Measurements from ENCODE around the gene SLC22A23.

SLC22A23 gene

DNA sequence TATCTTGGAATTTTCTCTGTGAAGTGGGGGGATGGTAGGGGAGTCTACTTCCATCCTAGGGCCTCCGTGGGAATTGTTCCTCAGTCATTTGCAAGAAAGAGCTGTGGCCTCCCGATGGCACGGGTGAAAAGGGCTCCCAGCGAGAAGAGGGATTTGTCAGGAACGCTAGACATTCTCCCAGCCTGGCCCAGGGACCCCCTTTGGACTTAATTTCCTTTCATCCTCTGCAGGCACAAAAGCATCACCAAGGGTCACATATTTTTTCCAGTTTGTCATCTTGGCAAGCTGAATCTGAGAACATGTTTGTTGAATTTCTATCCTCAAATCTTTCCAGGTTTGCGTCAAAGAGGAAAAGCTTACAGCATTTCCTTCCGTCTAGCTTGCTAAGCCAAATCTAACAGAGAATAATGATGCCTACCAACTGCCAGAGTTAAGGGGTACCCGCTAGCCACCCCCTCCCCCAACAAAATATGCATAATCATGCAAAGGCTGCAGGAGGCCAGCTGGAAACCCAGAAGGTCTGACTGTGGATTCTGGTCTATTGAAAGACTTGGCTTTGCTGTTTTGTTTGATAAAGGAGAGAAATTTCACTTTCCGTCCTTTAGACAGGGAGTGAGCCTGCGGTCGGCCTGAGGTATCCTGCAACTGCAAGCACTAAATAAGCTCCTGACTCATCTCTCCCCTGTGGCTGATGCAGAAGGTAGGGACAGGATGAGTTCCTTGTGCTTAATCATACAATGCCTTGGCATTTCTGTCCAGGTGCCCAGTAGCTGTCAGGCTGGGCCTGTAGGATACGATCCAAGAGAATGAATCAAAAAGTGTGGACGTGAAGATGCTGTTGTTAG, 175.0 kb downstream of the SLC22A23 start:
- Histone ChIP-seq H3K36me3 (ENCODE audit: low read depth) (no peaks in the 10 kb centered on the region), H3K27me3 (ENCODE audit: insufficient read depth, poor library complexity, severe bottlenecking) (no peaks in the 10 kb centered on the region), H3K27ac (ENCODE audit: poor library complexity, severe bottlenecking) (peak overlapping the region; percentile 44), H3K4me1 (ENCODE audit: insufficient read depth, poor library complexity, severe bottlenecking) (peaks cover 12% of the 10 kb centered on the region), H3K4me3 (ENCODE audit: severe bottlenecking) (no peak overlapping the region), H3K9me3 (ENCODE audit: severe bottlenecking) (no peaks in the 10 kb centered on the region)
- ATAC-seq (ENCODE audit: low read depth) (peak; percentile 97), DNase-seq (ENCODE audit: low spot score) (peak; percentile 83)
- TF ChIP-seq, protein P1, sequence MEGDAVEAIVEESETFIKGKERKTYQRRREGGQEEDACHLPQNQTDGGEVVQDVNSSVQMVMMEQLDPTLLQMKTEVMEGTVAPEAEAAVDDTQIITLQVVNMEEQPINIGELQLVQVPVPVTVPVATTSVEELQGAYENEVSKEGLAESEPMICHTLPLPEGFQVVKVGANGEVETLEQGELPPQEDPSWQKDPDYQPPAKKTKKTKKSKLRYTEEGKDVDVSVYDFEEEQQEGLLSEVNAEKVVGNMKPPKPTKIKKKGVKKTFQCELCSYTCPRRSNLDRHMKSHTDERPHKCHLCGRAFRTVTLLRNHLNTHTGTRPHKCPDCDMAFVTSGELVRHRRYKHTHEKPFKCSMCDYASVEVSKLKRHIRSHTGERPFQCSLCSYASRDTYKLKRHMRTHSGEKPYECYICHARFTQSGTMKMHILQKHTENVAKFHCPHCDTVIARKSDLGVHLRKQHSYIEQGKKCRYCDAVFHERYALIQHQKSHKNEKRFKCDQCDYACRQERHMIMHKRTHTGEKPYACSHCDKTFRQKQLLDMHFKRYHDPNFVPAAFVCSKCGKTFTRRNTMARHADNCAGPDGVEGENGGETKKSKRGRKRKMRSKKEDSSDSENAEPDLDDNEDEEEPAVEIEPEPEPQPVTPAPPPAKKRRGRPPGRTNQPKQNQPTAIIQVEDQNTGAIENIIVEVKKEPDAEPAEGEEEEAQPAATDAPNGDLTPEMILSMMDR (IDR thresholded peaks at IDR 0.05; ENCODE audit: poor library complexity, severe bottlenecking) = peak; percentile 30

DNA sequence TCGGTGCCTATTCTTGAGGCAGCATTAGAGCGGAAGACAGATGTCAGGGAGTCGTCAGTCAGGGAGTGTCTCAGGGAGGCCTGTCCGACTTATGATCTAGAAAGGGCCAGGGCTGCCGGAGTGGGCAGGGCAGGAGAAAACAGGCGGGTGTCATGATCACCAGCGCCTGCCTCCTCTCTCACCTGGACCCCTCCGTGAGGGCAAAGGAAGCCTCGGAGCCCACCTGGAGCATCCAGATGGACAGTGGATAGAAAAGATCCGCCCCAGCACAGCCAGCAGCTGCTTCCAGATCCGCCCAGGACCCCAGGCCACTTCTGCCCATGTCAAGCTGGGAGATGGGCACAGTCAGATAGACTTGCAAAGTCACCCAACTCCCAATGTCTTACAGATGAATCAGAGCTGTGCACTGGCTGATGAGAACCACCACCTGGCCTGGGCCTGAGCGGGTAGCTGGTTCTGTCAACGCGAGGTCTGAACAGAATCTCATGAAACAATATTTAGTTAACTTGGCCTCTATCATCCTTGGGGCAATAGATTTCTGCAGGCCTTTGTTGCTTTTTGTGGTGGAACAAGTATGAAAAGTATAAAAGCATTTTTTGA, 175.9 kb downstream of the SLC22A23 start:
- Histone ChIP-seq H3K4me1 (ENCODE audit: insufficient read depth, poor library complexity, severe bottlenecking) (peaks cover 12% of the 10 kb centered on the region), H3K36me3 (ENCODE audit: low read depth) (no peaks in the 10 kb centered on the region), H3K4me3 (ENCODE audit: severe bottlenecking) (no peak overlapping the region), H3K27me3 (ENCODE audit: insufficient read depth, poor library complexity, severe bottlenecking) (no peaks in the 10 kb centered on the region), H3K9me3 (ENCODE audit: severe bottlenecking) (no peaks in the 10 kb centered on the region), H3K27ac (ENCODE audit: poor library complexity, severe bottlenecking) (peak overlapping the region; percentile 44)
- ATAC-seq (ENCODE audit: low read depth) (no peak), DNase-seq (ENCODE audit: low spot score) (peak; percentile 30)
- TF ChIP-seq, protein P1 (IDR thresholded peaks at IDR 0.05; ENCODE audit: poor library complexity, severe bottlenecking) = no peak

- Histone ChIP-seq H3K9me3 (ENCODE audit: severe bottlenecking) (no peaks in the 10 kb centered on the region), H3K4me3 (ENCODE audit: severe bottlenecking) (no peak overlapping the region), H3K27ac (ENCODE audit: poor library complexity, severe bottlenecking) (no peak overlapping the region), H3K36me3 (ENCODE audit: low read depth) (no peaks in the 10 kb centered on the region), H3K27me3 (ENCODE audit: insufficient read depth, poor library complexity, severe bottlenecking) (no peaks in the 10 kb centered on the region), H3K4me1 (ENCODE audit: insufficient read depth, poor library complexity, severe bottlenecking) (peaks cover 12% of the 10 kb centered on the region)
- TF ChIP-seq, protein P1 (IDR thresholded peaks at IDR 0.05; ENCODE audit: poor library complexity, severe bottlenecking) = no peak
- DNase-seq (ENCODE audit: low spot score) (no peak), ATAC-seq (ENCODE audit: low read depth) (no peak)
Measured at GRCh38 chr6:3280091-3280490, 176.8 kb downstream of the SLC22A23 start.

DNA sequence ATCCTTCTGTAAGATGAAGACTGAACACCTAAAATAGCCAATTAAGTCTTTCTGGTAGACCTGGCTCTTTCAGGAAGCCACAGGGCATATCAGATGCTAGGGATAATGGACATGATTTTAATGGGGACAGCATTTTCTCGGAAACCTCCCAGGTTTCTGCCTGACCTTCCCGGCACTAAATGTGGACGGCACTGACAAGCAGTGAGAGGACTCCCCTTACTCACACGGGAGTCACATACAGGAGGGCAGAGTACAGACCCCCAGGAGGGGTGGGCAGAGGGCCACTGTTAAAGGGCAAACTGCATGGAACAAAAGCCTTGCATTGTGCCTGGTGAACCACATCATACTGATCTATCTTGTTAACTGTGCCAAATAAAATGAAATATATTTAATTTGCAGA, 178.2 kb downstream of the SLC22A23 start:
- H3K27ac ChIP-seq (ENCODE audit: poor library complexity, severe bottlenecking) = no peak overlapping the region
- ATAC-seq (ENCODE audit: low read depth) (no peak), DNase-seq (ENCODE audit: low spot score) (no peak)
- H3K4me3 ChIP-seq (ENCODE audit: severe bottlenecking) = no peak overlapping the region
- TF ChIP-seq, protein P1 (IDR thresholded peaks at IDR 0.05; ENCODE audit: poor library complexity, severe bottlenecking) = no peak
- H3K36me3 ChIP-seq (ENCODE audit: low read depth) = no peaks in the 10 kb centered on the region
- H3K27me3 ChIP-seq (ENCODE audit: insufficient read depth, poor library complexity, severe bottlenecking) = no peaks in the 10 kb centered on the region
- H3K4me1 ChIP-seq (ENCODE audit: insufficient read depth, poor library complexity, severe bottlenecking) = peaks cover 12% of the 10 kb centered on the region
- H3K9me3 ChIP-seq (ENCODE audit: severe bottlenecking) = no peaks in the 10 kb centered on the region

All from RWPE2 (cell line).